ENCODE data around the gene RPS6KB2. TPM values are rescaled to one million over a fixed set of nuclear protein-coding genes. Genes with fewer than 3 reads are reported as not detected.

RPS6KB2 gene
- total RNA-seq (2022; extraction: Qiagen RNA extraction; ENCODE audit: low read depth) = 39.7 to 51.6 TPM (median 50.4 TPM) in 5 replicates

DNA sequence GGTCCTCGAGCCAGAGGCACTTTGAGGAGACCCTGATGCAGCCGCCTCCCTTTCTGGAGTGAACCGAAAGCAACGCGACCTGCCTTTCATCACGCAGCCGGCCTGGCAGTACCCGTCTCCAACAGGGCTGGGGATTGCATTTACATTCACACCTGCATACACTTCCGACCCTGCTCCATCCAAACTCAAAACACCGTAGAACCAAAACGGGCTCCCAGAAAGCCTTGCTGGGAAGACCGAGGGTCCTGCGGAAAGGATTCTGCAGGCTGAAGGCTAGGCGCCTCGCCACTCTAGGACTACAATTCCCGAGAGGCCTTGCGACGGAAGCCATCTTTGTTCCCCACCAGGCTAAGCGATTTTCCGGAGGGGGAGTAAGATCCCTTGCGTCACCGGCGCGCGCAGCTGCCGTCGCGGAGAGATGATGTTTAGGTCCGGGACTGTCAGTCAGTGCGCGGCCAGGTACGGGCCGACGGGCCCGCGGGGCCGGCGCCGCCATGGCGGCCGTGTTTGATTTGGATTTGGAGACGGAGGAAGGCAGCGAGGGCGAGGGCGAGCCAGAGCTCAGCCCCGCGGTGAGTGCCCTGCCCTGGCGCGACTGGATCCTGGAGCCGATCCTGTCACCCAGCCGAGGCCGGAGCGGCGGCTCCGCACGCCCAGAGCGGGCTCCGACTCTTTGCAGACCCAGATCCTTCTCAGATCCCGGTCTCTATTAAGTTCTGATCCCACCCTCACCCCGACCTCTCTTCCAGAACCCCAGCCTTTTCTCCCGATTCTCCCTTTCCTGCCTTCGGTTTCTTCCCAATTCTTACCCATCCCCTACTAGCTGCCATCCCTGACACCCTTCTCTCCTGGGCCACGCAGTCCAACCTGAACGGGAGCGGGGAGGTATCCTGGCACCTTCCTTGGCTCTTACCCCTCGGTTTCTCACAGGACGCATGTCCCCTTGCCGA, at the start of gene RPS6KB2:
Gene RPS6KB2, plus strand, starts transcription at position 443 of the 950 bp plus-strand sequence. Its CDS starts 52 bp downstream, at position 495.

DNA sequence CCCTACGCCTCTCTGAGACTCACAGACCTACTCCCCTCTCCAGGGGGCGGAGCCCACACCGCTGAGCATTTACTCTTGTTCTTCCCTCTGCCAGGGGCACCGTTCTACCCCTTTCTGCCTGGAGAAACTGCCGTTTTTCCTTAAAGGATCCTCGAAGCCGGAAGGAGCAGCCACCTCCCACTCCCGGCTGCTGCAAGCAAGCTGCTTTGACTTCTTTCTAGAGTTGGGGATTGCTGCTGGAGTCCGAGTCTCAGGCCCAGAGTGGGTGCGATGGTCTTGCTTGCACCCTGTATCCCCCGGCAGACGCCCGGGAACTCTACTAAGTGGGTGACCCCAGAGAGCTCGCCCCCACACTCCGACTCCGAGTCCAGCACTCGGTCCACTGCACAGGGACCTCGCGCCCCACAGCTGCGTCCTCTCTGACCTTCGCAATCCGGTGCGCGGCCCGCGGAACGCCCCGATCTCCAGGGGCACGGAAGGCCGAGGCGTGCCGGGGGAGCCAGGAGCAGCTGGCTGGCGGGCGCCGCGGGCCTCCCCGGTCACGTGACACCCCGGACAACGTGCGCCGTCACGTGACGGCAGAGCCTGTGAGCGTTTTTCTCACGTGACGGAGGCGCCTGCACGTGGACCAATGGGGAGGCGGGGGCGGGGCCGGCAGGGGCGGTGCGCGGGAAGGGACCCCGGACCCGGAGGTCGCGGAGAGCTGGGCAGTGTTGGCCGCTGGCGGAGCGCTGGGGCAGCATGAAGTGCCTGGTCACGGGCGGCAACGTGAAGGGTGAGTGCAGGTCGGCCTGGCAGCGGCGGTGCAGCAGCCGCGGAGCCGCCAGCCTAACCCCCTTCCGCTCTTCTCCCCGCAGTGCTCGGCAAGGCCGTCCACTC, 36.8 kb upstream of the RPS6KB2 start, which contains the start of gene RAD9A:
Gene RAD9A, plus strand, starts transcription at position 683 of the 879 bp plus-strand sequence. Its CDS starts 59 bp downstream, at position 742.

DNA sequence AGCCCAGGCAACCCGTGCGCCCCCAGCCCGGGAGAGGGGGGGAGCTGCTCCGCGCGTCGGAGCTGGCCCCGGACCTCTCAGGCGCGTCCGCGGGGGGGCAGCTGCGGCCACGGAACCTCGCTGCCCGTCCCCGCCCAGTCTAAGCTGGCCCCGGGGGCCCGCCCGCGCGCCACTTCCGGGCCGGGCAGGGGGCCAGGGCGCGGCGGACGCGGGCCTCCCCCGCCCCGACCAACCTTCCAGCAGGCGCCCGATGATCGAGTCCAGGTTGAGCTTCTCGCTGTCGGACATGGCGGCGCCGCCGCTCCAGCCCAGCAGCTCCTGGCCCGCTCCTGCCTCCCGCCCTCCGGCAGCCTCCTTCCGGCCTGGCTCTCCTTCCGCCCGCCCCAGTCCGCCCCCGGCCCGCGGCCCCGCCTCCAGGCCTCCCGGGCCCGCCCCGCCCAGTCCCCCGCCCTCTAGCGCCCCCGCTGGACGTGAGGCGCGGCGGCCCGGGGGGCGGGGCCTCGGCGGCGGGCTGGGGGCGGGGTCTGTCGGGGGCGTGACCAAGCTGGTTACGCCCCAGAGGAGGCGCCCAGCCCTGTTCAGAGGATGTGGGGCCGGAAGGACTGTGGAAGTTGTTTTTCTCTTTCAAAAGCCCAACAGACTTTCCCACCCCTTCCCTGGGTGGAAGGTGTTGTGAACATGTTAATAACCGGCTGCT, 26.7 kb upstream of the RPS6KB2 start, which contains the start of gene PPP1CA:
Gene PPP1CA, minus strand, starts transcription at position 364 of the 697 bp plus-strand sequence. Its CDS starts 76 bp downstream, at position 288.

DNA sequence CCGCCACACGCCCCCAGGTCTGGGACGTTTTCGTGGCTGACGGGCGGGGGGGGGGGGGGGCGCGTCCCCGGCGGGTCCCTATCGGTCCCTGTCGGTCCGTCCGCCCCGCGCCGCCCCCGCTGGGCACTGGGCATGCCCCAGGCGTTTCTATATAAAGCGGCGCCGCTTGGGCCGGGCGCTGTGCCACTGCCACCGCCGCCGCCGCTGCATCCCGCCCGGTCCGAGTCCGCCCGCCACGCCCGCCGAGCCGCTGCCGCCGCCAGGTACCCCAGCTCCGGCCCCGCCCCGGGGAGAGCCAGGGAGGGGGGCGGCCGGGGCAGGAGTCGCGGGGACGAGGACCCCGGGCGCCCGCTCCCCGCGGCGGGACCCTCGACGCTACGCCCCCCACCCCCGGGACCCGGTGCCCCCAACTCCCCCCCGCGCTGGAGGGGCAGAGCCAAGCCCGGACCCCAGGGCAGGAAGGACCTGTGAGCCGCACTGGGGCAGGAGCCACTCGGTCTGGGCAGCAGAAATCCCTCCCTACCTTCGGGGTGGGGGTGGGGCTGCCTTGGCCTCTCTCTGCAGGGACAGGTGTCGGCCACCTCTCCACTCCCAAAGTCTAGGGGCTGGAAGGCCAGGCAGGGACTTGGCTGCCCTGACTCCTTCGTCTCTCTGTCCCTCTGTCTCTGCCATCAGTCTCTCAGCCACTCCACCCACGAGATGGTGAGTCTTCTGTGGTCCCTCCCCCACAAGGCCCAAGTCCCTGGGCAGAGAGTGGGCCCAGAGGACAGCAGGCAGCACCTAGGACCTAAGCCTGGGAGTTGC, 12.6 kb upstream of the RPS6KB2 start, which contains the start of gene CARNS1:
Gene CARNS1, plus strand, starts transcription at position 178 of the 804 bp plus-strand sequence. Its CDS starts 522 bp downstream, at position 700.

DNA sequence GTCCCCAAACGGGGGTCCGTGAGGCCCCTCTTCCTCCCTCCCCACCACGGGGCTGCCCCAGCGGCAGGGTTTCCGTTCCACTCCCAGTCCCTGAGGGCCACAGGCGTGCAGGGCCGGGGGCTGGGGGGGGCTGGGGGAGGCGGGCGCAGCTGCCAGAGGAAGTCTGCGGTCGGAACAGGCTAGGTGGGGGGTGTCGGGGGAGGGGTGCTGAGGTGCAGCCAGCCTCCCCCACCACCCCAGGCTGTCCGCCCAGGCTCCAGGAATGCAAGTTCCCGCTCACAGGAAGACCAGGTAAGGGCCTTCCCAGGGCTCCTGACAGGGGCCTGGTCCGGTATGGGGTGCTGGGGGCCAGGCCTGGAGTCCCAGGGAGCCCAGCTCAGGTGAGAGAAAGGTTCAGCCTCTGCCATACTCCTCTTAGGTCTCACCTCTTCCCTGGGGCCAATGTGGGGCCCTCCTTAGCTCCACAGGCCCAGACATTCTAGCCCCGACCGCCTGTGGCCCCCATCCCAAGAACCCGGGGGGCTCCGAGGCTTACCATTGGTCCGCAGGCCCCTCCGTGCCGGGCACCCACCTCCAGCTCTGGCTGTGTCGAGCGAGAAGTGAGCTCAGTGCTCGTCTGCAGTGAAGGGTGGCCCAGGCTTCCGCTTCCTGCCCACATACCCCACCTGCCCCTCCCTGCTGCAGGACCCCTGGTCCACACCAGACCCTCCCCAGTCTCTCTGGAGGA, 9.0 kb downstream of the RPS6KB2 start, which contains the start of gene PTPRCAP:
Gene PTPRCAP, minus strand, starts transcription at position 601 of the 727 bp plus-strand sequence. Its CDS starts 63 bp downstream, at position 538.

DNA sequence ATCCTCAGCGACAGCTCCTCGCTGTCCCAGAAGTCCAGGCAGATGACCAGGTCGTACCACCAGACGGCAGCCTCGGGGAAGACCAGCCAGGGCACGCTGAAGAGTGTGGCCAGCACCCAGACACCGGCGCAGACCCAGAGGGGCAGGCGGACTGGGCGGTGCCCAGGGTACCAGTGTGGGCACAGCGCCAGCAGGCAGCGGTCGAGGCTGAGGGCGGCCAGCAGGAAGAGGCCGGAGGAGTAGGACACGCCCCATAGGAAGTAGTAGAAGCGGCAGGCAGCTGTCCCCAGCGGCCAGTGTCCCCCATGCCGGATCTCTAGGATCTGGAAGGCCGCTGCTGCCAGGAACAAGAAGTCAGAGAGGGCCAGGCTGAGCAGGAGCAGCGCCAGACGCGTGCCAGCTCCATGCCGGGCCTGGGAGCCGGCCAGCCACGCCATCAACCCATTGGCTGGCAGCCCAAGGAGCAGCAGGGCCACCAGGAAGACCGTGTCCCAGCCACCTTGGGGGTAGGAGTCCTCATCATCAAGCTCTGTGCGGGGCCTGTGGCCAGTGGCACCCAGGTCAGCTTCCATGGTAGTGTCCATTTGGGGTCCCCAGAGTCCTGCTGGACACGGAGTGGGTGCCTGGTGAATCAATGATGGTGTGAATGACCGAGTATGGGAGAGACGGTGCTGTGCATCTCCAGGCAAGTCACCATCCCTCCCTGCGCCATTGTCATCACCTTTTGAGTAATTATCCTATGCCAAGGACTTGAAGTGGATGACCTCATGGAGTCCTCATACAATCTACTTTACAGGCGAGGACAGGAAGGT, 24.1 kb downstream of the RPS6KB2 start, which contains the start of gene GPR152:
Gene GPR152, minus strand, starts transcription at position 589 of the 812 bp plus-strand sequence. Its CDS starts 5 bp downstream, at position 584.

DNA sequence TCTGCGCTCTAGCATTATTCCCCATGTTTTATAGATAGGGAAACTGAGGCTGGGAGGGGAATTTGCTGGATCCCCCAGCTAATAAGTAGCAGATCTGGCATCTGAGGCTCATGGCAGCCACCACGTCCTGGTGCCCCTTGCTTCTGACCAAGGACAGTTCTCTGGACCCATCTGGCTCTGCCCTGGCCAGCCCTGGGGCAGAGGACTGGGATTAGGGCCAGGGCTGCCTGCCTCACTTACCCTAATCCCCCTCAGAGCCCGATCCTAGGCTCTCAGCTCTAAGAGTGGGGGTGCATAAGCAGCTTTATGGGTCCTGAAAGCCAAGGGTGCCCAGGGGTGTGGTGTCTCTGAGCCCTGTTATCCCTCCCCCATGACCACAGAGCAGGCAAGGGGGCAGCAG, 26.8 kb downstream of the RPS6KB2 start, which contains the start of gene CABP4:
Gene CABP4, plus strand, starts transcription at position 301 of the 400 bp plus-strand sequence. Its CDS starts 70 bp downstream, at position 371.

DNA sequence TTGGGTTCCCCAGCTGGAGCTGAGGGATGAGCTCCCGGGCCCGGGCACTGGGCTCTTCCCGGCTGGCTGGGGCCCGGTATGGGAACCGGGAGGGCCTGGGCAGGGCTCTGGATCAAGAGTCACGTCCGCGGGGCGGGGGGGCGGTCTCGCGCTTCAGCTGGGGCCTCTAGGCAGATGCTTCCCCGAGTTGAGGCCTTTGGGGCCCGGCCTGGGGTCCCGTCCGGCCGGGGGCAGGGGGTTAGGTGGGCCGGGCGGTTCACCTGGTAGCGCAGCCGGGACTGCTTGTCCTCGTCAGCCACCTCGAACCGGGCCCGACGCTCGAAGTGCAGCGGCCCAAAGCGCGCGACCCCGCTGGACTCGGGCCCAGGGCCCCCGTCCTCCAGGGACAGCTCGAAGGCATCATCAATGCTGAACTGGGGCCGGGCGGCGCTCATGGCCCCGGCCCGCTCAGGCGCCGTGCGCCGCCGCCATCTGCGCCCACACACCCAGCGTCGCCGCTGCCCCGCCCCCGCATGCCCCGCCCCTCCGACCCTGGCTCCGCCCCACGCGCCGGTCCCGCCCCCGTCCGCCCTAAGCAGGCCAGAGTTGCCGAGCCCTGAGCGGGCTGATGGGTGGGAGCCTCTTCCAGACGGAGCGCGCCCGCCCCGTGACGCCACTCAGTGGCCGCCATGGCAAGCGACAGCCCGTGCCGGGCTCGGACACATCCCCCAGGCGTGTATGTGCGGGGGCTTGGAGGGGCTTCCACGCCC, 40.6 kb downstream of the RPS6KB2 start, which contains the start of gene TMEM134:
Gene TMEM134, minus strand, starts transcription at position 493 of the 749 bp plus-strand sequence. Its CDS starts 59 bp downstream, at position 434.

DNA sequence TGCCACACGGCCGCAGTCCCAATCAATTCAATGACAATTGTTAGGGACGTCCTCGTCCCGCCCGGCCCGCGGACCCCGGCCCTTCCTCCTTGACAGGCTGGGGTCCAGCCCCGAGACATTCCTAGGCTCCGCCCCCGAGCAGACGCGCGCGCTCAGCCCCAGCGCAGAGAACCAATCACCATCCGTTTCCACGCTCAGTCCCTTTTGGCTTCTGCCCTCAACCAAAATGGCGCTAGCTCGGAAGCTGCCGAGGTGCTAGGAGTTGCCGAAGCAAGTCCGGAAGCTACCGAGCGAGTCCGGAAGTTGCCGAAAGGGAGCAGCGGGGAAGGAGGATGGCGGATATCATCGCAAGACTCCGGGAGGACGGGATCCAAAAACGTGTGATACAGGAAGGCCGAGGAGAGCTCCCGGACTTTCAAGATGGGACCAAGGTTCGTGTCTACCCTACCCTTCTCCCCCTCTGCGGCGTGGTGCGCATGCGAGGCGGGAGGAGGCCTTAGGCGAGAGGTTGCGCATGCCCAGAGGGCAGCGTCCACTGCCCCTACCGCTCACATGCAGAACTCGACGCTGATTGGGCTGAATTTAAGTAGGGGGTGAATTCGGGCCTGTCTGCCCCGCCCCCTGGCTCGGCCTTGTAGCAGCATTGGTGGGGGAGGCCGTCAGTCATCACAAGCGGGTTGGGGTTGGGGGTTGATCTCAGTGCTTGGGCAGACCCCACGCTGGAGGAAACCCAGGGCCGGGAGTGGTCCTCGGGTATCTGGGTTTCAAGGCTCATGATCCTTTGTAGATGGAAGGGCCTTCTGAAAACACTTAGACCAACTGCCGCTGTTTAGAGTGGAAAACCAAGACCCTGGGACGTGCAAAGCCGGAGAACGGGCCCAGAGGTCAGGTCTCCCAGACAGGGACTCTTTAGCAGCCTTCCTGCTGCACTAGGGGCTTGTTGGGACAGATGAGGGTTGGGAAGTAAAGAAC, 54.8 kb downstream of the RPS6KB2 start, which contains the start of gene AIP:
Gene AIP, plus strand, starts transcription at position 200 of the 972 bp plus-strand sequence. Its CDS starts 133 bp downstream, at position 333.

Other genes starting within 250 kb of the RPS6KB2 start
- 26.2 to 41.9 TPM (median 37.9 TPM) in 5 replicates for gene GRK2, start 162.0 kb upstream of the RPS6KB2 start, total RNA-seq (2022; extraction: Qiagen RNA extraction; ENCODE audit: low read depth)
- 18.9 to 30.0 TPM (median 26.2 TPM) in 5 replicates for gene ANKRD13D, start 139.2 kb upstream of the RPS6KB2 start, total RNA-seq (2022; extraction: Qiagen RNA extraction; ENCODE audit: low read depth)
- 14.9 to 26.6 TPM (median 24.6 TPM) in 5 replicates for gene SSH3, start 125.0 kb upstream of the RPS6KB2 start, total RNA-seq (2022; extraction: Qiagen RNA extraction; ENCODE audit: low read depth)
- gene POLD4, start 74.9 kb upstream of the RPS6KB2 start, total RNA-seq (2022; extraction: Qiagen RNA extraction; ENCODE audit: low read depth) = 196 to 260 TPM (median 237 TPM) in 5 replicates
- gene CLCF1, start 54.9 kb upstream of the RPS6KB2 start, total RNA-seq (2022; extraction: Qiagen RNA extraction; ENCODE audit: low read depth) = 40.0 to 52.6 TPM (median 45.1 TPM) in 5 replicates
- 21.5 to 36.9 TPM (median 32.9 TPM) in 5 replicates for gene RAD9A, start 36.5 kb upstream of the RPS6KB2 start, total RNA-seq (2022; extraction: Qiagen RNA extraction; ENCODE audit: low read depth)
- gene PPP1CA, start 26.6 kb upstream of the RPS6KB2 start, total RNA-seq (2022; extraction: Qiagen RNA extraction; ENCODE audit: low read depth) = 270 to 307 TPM (median 296 TPM) in 5 replicates
- gene TBC1D10C, start 24.4 kb upstream of the RPS6KB2 start, total RNA-seq (2022; extraction: Qiagen RNA extraction; ENCODE audit: low read depth) = 0.13 to 0.17 TPM (median 0.14 TPM) in 4 of 5 replicates, not detected in the other
- gene CARNS1, start 12.8 kb upstream of the RPS6KB2 start, total RNA-seq (2022; extraction: Qiagen RNA extraction; ENCODE audit: low read depth) = 0.08 to 0.20 TPM (median 0.13 TPM) in 5 replicates
- 0.22 to 0.33 TPM (median 0.30 TPM) in 5 replicates for gene PTPRCAP, start 9.2 kb downstream of the RPS6KB2 start, total RNA-seq (2022; extraction: Qiagen RNA extraction; ENCODE audit: low read depth)
- gene CORO1B, start 15.0 kb downstream of the RPS6KB2 start, total RNA-seq (2022; extraction: Qiagen RNA extraction; ENCODE audit: low read depth) = 45.4 to 58.5 TPM (median 55.9 TPM) in 5 replicates
- 0.08 TPM in 1 of 5 replicates, not detected in the others for gene GPR152, start 24.2 kb downstream of the RPS6KB2 start, total RNA-seq (2022; extraction: Qiagen RNA extraction; ENCODE audit: low read depth)
- gene CABP4, start 26.9 kb downstream of the RPS6KB2 start, total RNA-seq (2022; extraction: Qiagen RNA extraction; ENCODE audit: low read depth) = not detected in 5 replicates
- gene TMEM134, start 40.8 kb downstream of the RPS6KB2 start, total RNA-seq (2022; extraction: Qiagen RNA extraction; ENCODE audit: low read depth) = 40.8 to 73.9 TPM (median 62.8 TPM) in 5 replicates
- gene AIP, start 54.5 kb downstream of the RPS6KB2 start, total RNA-seq (2022; extraction: Qiagen RNA extraction; ENCODE audit: low read depth) = 42.9 to 51.5 TPM (median 47.9 TPM) in 5 replicates
- gene PITPNM1, start 76.9 kb downstream of the RPS6KB2 start, total RNA-seq (2022; extraction: Qiagen RNA extraction; ENCODE audit: low read depth) = 30.3 to 60.6 TPM (median 48.4 TPM) in 5 replicates
- 60.3 to 99.6 TPM (median 91.5 TPM) in 5 replicates for gene CDK2AP2, start 79.7 kb downstream of the RPS6KB2 start, total RNA-seq (2022; extraction: Qiagen RNA extraction; ENCODE audit: low read depth)
- not detected in 5 replicates for gene CABP2, start 95.0 kb downstream of the RPS6KB2 start, total RNA-seq (2022; extraction: Qiagen RNA extraction; ENCODE audit: low read depth)
- 1,410 to 1,790 TPM (median 1,699 TPM) in 5 replicates for gene GSTP1, start 155.3 kb downstream of the RPS6KB2 start, total RNA-seq (2022; extraction: Qiagen RNA extraction; ENCODE audit: low read depth)
- 131 to 152 TPM (median 143 TPM) in 5 replicates for gene NDUFV1, start 178.4 kb downstream of the RPS6KB2 start, total RNA-seq (2022; extraction: Qiagen RNA extraction; ENCODE audit: low read depth)
- 7.1 to 14.7 TPM (median 12.2 TPM) in 5 replicates for gene NUDT8, start 201.4 kb downstream of the RPS6KB2 start, total RNA-seq (2022; extraction: Qiagen RNA extraction; ENCODE audit: low read depth)
- not detected in 5 replicates for gene TBX10, start 211.3 kb downstream of the RPS6KB2 start, total RNA-seq (2022; extraction: Qiagen RNA extraction; ENCODE audit: low read depth)
- 0.62 to 2.0 TPM (median 1.2 TPM) in 5 replicates for gene ACY3, start 222.2 kb downstream of the RPS6KB2 start, total RNA-seq (2022; extraction: Qiagen RNA extraction; ENCODE audit: low read depth)
- gene ALDH3B2, start 246.1 kb downstream of the RPS6KB2 start, total RNA-seq (2022; extraction: Qiagen RNA extraction; ENCODE audit: low read depth) = not detected in 5 replicates

Measured in A549 treated with RU486 at 1 μM for 4 hours (cell line).